CD14-positive monocyte (primary cell): ENCODE results near the gene IMP3. TPM values are rescaled to one million over a fixed set of nuclear protein-coding genes. Genes with fewer than 3 reads are reported as not detected.

Source experiments
- DNase-seq, 3 donors: peaks; one replicate each; pipeline ENCODE4 v3.0.0-alpha.2; 2011 to 2022
- H2AFZ ChIP-seq: 2 replicates; pipeline ENCODE4 v1.6.0; 2012; ENCODE audit warnings: mild to moderate bottlenecking, low read depth, low read length, inconsistent platforms; ENCODE audit not compliant: insufficient read depth, poor library complexity, severe bottlenecking
- H3K27ac ChIP-seq, 2 donors: 1 replicate in 1 of 2; 2 replicates in 1 of 2; pipeline ENCODE4 v1.5.1; 2012 to 2013; ENCODE audit warnings: low read length in 2 of 2, control low read depth in 1 of 2, inconsistent platforms in 1 of 2, low read depth in 1 of 2, mild to moderate bottlenecking in 1 of 2
- H3K27me3 ChIP-seq, 2 donors: one replicate each; pipeline versions ENCODE4 v1.6.0 to v1.6.1; 2011 to 2013; ENCODE audit warnings: low read length in 2 of 2; ENCODE audit not compliant: control insufficient read depth in 2 of 2, insufficient read depth in 2 of 2
- H3K36me3 ChIP-seq, 2 donors: replicated peaks in 1 of 2; 1 replicate in 1 of 2; 2 replicates in 1 of 2; pipeline versions ENCODE4 v1.5.1 to v1.6.1; 2012 to 2013; ENCODE audit warnings: low read length in 2 of 2, control low read depth in 1 of 2, inconsistent platforms in 1 of 2, mild to moderate bottlenecking in 1 of 2; ENCODE audit not compliant: insufficient read depth in 2 of 2, control insufficient read depth in 1 of 2
- H3K4me1 ChIP-seq, 2 donors: 1 replicate in 1 of 2; 2 replicates in 1 of 2; pipeline versions ENCODE4 v1.5.1 to v1.6.1; 2012 to 2013; ENCODE audit warnings: low read length in 2 of 2, control low read depth in 1 of 2, inconsistent platforms in 1 of 2, mild to moderate bottlenecking in 1 of 2, moderate library complexity in 1 of 2; ENCODE audit not compliant: insufficient read depth in 2 of 2, control insufficient read depth in 1 of 2
- H3K4me2 ChIP-seq: replicated peaks from 2 replicates; pipeline ENCODE3; 2012; ENCODE audit warnings: low read length, moderate library complexity, mild to moderate bottlenecking; ENCODE audit not compliant: poor library complexity, severe bottlenecking; ENCODE audit errors: extremely low read depth
- H3K4me3 ChIP-seq, 3 experiments: fragments of 200-600 bp in 1 of 3; sonication (generic) in 1 of 3; replicated peaks in 1 of 3; 1 replicate in 2 of 3; 2 replicates in 1 of 3; pipeline ENCODE4 v1.5.1; 2011 to 2013; ENCODE audit warnings: low read length in 3 of 3, mild to moderate bottlenecking in 3 of 3, control low read depth in 2 of 3, low read depth in 2 of 3, inconsistent platforms in 1 of 3, moderate library complexity in 1 of 3
- H3K79me2 ChIP-seq: 2 replicates; pipeline ENCODE4 v1.6.0; 2012; ENCODE audit warnings: mild to moderate bottlenecking, control low read depth, inconsistent platforms, low read length, moderate library complexity; ENCODE audit not compliant: insufficient read depth
- H3K9ac ChIP-seq: 2 replicates; pipeline ENCODE4 v1.6.0; 2017; ENCODE audit warnings: low read length, mild to moderate bottlenecking; ENCODE audit not compliant: insufficient read depth, poor library complexity, severe bottlenecking
- H3K9me3 ChIP-seq, 2 donors: replicated peaks in 1 of 2; 1 replicate in 1 of 2; 2 replicates in 1 of 2; pipeline versions ENCODE4 v1.5.1 to v1.6.1; 2012 to 2013; ENCODE audit warnings: low read length in 2 of 2, control low read depth in 1 of 2; ENCODE audit not compliant: control insufficient read depth in 1 of 2, insufficient read depth in 1 of 2
- H4K20me1 ChIP-seq: 2 replicates; pipeline ENCODE4 v1.6.0; 2012; ENCODE audit warnings: mild to moderate bottlenecking, low read length, control low read depth, moderate library complexity; ENCODE audit not compliant: insufficient read depth
- H3K27ac Mint-ChIP-seq, 7 donors: one replicate each; pipeline ENCODE4 v1.8.0; 2020; ENCODE audit warnings: mild to moderate bottlenecking in 7 of 7, mixed read lengths in 7 of 7, moderate library complexity in 6 of 7, inconsistent platforms in 2 of 7
- H3K27me3 Mint-ChIP-seq, 3 donors: one replicate each; pipeline ENCODE4 v1.8.0; 2021 to 2022; ENCODE audit warnings: low read depth in 3 of 3, mild to moderate bottlenecking in 3 of 3, mixed read lengths in 3 of 3, moderate library complexity in 3 of 3, inconsistent platforms in 1 of 3
- H3K36me3 Mint-ChIP-seq, 2 donors: one replicate each; pipeline ENCODE4 v1.8.0; 2020; ENCODE audit warnings: mixed read lengths in 2 of 2, inconsistent platforms in 1 of 2, mild to moderate bottlenecking in 1 of 2
- H3K4me1 Mint-ChIP-seq: one replicate; pipeline ENCODE4 v1.8.0; 2020; ENCODE audit warnings: mild to moderate bottlenecking, mixed read lengths
- H3K4me3 Mint-ChIP-seq, 2 donors: one replicate each; pipeline ENCODE4 v1.8.0; 2020; ENCODE audit warnings: mild to moderate bottlenecking in 2 of 2, mixed read lengths in 2 of 2, moderate library complexity in 1 of 2
- H3K9me3 Mint-ChIP-seq, 7 donors: one replicate each; pipeline ENCODE4 v1.8.0; 2020 to 2022; ENCODE audit warnings: mixed read lengths in 7 of 7, mild to moderate bottlenecking in 6 of 7, moderate library complexity in 6 of 7, inconsistent platforms in 2 of 7
- CTCF ChIP-seq: fragments of 200-600 bp; IDR thresholded peaks from one replicate; pipeline ENCODE4 v1.8.0; 2022; ENCODE audit warnings: antibody characterized with exemption, mild to moderate bottlenecking
- WGBS: methylation state at CpG from one replicate; pipeline ENCODE4 v1.1.5; 2013; ENCODE audit warnings: missing lambda C conversion rate; ENCODE audit not compliant: insufficient coverage; 5-methylcytosine and 5-hydroxymethylcytosine counted together
- intact Hi-C, 2 donors: fragments of 100-400 bp; cut with micrococcal nuclease; formaldehyde crosslinking; loops; one replicate each; pipeline versions ENCODE4 v1.15.0 to v1.15.1; 2023
- polyA plus RNA-seq, 3 donors: library from polyadenylated mRNA; depleted of rRNA in 1 of 3; unstranded in 2 of 3; stranded (reverse) in 1 of 3; fragments of 300-500 nt in 2 of 3; fragments of >200 nt in 1 of 3; fragmentation: Illumina TruSeq in 2 of 3; gene quantifications; 1 replicate in 2 of 3; 2 replicates in 1 of 3; pipeline ENCODE4 v1.2.3, GENCODE V29; 2012 to 2021

Gene IMP3
- polyA plus RNA-seq, 3 donors: 36.7 to 119 (median 99.3) TPM

DNA sequence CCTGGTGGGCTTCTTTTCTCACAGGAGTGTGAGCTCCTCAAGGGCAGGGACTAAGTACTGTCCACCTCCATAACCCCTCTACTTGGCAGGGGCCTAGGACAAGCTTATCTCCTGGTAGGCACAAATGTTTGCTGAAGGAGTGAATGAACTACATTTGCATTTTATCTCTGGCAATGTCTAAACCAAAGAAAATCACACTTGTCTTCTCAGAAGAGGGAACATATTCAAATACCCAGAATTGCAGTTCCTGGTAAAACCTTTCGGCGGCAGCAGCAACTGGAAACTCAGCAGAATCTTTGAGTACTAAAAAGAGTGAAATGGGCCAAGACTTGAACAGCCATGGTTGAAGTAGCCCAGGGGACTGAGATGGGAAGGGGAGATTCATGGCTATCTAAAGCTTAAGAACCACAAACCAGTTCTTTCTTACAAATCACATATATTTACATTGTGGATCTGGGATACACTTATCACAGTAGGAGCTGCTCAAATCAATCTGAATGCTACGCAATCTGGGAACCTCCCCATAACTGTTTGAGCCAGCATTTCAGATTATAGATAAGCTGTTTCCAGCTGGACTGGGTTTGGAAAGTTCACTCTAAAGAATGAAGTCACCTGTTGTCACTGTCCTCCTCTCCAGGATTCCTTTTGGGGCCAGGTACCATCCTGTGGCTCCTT is 42.2 kb downstream of the IMP3 start:
- Histone ChIP-seq H3K27me3 (no peaks in the 10 kb centered on the region), H3K79me2 (no peaks in the 10 kb centered on the region), H2AFZ (no peak overlapping the region), H3K9me3 (no peaks in the 10 kb centered on the region), H3K9ac (no peak overlapping the region), H3K36me3 (peaks cover 46 to 81% of the 10 kb centered on the region in 2 donors), H3K27ac (no peak overlapping the region), H4K20me1 (no peaks in the 10 kb centered on the region), H3K4me2 (no peak overlapping the region), H3K4me3 (no peak overlapping the region), H3K4me1 (no peaks in the 10 kb centered on the region)
- DNase-seq: peak in 1 of 3 donors; percentile 11
- Mint-ChIP-seq H3K27me3 (peaks cover 0 to 2% (median 0%) of the 10 kb centered on the region in 3 donors), H3K9me3 (no peaks in the 10 kb centered on the region), H3K4me3 (no peak overlapping the region), H3K27ac (peak overlapping the region in 1 of 7 donors; percentile 9), H3K36me3 (peaks cover 68 to 92% of the 10 kb centered on the region in 2 donors), H3K4me1 (no peaks in the 10 kb centered on the region)
- WGBS: 100% methylated on average over 1 of the region's 3 CpGs
- intact Hi-C loops: no loop called here
- peak; percentile 42 for TF ChIP-seq CTCF

DNA sequence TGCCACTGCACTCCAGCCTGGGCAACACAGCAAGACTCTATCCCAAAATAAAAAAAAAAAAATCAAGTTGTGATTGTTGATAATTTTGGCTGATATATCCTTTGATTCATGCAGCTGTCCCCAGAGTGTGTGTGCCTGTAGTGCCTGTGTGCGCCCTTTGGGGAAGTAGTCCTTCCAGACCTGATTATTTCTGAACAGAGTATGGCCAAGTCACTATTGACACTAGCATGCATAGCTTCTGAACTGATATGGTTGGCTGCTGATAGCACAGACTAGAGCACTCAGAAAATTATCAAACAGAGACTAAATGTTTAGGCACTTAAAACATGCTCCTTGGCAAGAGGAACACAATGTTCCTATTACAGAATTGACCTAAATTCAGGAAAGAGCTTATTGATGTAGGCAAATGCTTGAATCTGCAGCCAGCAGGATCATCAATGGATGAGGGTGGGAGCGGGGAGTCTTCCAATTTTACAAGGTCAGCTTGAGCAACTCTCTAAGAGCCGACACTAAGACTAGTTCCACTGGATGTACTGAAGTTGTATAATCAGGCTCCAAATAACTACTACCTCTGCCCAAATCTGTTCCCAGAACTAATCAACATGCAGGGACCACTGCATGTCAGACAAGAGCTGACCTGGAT is 43.2 kb downstream of the IMP3 start:
- H2AFZ ChIP-seq: no peak overlapping the region
- H3K9ac ChIP-seq: no peak overlapping the region
- H3K27me3 Mint-ChIP-seq: peaks cover 0 to 2% (median 0%) of the 10 kb centered on the region in 3 donors
- TF ChIP-seq CTCF: no peak
- no peak for DNase-seq
- intact Hi-C loops: no loop called here
- peaks cover 46 to 88% of the 10 kb centered on the region in 2 donors for H3K36me3 ChIP-seq
- H3K79me2 ChIP-seq: no peaks in the 10 kb centered on the region
- H3K4me2 ChIP-seq: no peak overlapping the region
- no peak overlapping the region for H3K4me3 ChIP-seq
- H3K9me3 Mint-ChIP-seq: no peaks in the 10 kb centered on the region
- H3K4me3 Mint-ChIP-seq: no peak overlapping the region
- no peaks in the 10 kb centered on the region for H3K9me3 ChIP-seq
- H3K27ac ChIP-seq: no peak overlapping the region
- peak overlapping the region in 1 of 7 donors; percentile 0 for H3K27ac Mint-ChIP-seq
- no peaks in the 10 kb centered on the region for H4K20me1 ChIP-seq
- no peaks in the 10 kb centered on the region for H3K4me1 Mint-ChIP-seq
- H3K36me3 Mint-ChIP-seq: peaks cover 74 to 95% of the 10 kb centered on the region in 2 donors
- H3K27me3 ChIP-seq: no peaks in the 10 kb centered on the region
- H3K4me1 ChIP-seq: no peaks in the 10 kb centered on the region
- 100% methylated on average over 1 of the region's 3 CpGs for WGBS
